ENCODE data around the gene STRA6.

DNA sequence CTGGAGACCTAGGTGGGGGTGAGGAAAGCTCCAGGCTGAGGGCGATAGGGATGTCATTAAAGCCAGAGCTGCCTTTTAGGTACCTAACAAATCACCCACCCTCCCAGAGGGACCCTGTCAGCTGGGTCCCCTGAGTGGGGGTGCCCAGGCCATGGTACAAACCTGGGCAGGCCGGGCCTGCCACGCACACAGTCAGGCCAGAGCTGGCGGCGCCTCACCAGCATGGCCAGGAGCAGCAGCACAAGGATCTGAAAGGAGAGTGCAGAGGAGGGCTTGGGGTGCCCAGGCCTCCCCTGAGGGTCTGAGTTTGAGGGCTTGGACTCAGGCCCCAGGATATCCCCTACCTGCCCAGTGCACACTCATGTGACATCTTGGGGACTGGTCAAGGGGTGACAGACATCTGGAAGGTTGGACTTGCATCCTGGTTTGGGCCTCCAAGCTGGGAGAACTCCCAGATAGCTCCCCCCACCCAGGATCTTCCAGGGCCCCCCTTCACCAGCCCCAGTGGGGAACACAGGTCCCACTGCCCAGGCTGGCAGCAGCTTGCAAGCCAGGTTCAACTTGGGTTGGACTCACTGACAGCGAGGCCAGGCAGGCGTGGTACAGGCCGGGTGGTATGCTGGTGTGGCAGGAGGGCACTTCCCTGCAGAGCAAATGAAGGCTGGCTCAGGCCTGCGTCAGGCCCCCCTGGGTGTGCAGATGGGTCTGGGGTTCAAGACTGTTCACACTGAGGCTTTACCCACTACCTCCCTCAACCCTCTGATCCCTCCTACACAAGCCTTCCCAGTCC is 5.2 kb downstream of the STRA6 start:
- TF ChIP-seq, protein P1, sequence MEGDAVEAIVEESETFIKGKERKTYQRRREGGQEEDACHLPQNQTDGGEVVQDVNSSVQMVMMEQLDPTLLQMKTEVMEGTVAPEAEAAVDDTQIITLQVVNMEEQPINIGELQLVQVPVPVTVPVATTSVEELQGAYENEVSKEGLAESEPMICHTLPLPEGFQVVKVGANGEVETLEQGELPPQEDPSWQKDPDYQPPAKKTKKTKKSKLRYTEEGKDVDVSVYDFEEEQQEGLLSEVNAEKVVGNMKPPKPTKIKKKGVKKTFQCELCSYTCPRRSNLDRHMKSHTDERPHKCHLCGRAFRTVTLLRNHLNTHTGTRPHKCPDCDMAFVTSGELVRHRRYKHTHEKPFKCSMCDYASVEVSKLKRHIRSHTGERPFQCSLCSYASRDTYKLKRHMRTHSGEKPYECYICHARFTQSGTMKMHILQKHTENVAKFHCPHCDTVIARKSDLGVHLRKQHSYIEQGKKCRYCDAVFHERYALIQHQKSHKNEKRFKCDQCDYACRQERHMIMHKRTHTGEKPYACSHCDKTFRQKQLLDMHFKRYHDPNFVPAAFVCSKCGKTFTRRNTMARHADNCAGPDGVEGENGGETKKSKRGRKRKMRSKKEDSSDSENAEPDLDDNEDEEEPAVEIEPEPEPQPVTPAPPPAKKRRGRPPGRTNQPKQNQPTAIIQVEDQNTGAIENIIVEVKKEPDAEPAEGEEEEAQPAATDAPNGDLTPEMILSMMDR (IDR thresholded peaks at IDR 0.05): no peak
- TF ChIP-seq EZH2 (IDR thresholded peaks at IDR 0.05; ENCODE audit: borderline replicate concordance, insufficient read depth, low read depth, low read length, poor library complexity, severe bottlenecking): no peak
